RPMI7951 (cell line): ENCODE results near the gene MRO. TPM values are rescaled to one million over a fixed set of nuclear protein-coding genes. Genes with fewer than 3 reads are reported as not detected.

Experiments
- total RNA-seq: library from RNA; depleted of rRNA; stranded (reverse); fragments of >200 nt; shearing (Covaris generic); gene quantifications from 2 replicates; pipeline ENCODE4 v1.2.3, GENCODE V29; 2014; rRNA removed

MRO gene
- total RNA-seq, 1 experiment from 2014 or later = not detected

Other genes starting within 250 kb of the MRO start
- 30.4 and 39.5 TPM in 2 replicates for gene ME2, start 59.1 kb upstream of the MRO start, total RNA-seq
- gene ELAC1, start 148.0 kb upstream of the MRO start, total RNA-seq = 5.1 and 5.4 TPM in 2 replicates
- gene SMAD4, start 210.2 kb upstream of the MRO start, total RNA-seq = 45.8 and 57.2 TPM in 2 replicates